SIG-M5 treated with dmso at 0.1 percent for 504 hours (cell line): ENCODE measurements around the gene CNNM4.
A peak's percentile ranks its signal among the peaks of the same experiment; 100 is the strongest.

Experiments used
- DNase-seq: peaks from one replicate; lab custom pipeline; 2025; ENCODE audit not compliant: unreplicated experiment; lab: John Stamatoyannopoulos, UW

The CNNM4 gene

GRCh38 chr2:96856776-96857666, 96.3 kb downstream of the CNNM4 start:
- peak; percentile 74 for DNase-seq

GRCh38 chr2:96857667-96858372, 97.1 kb downstream of the CNNM4 start, which contains the start of gene ANKRD39:
Gene ANKRD39 (minus strand): TSS chr2:96858016. CDS start chr2:96857987, 29 bp downstream.
- peak; percentile 99 for DNase-seq

- DNase-seq, result no peak
Observed at GRCh38 chr2:96859099-96859649, 98.5 kb downstream of the CNNM4 start.

GRCh38 chr2:96859681-96860064, 99.0 kb downstream of the CNNM4 start:
- no peak for DNase-seq

- DNase-seq, result no peak
Observed at GRCh38 chr2:96860065-96861029, 99.6 kb downstream of the CNNM4 start.

- DNase-seq, result no peak
Observed at GRCh38 chr2:96861074-96861473, 100.4 kb downstream of the CNNM4 start.
